HepG2 (cell line): ENCODE measurements around the gene IGSF8.

Experiments used
- CTCF ChIP-seq: sonication (generic); formaldehyde crosslinking; IDR thresholded peaks from 2 replicates; pipeline ENCODE4 v1.5.0; 2020; ENCODE audit warnings: mild to moderate bottlenecking, missing genetic modification reagents, moderate library complexity
- ELK4 ChIP-seq: sonication (generic); formaldehyde crosslinking; IDR thresholded peaks from 2 replicates; pipeline ENCODE4 v1.9.0; 2021; ENCODE audit warnings: missing genetic modification reagents, borderline replicate concordance
- HDAC6 ChIP-seq: fragments of 200-600 bp; sonication (generic); IDR thresholded peaks from 2 replicates; pipeline ENCODE4 v1.7.0; 2017; ENCODE audit warnings: mild to moderate bottlenecking, antibody characterized with exemption, low read length, low read depth
- HNRNPH1 ChIP-seq: fragments of 200-400 bp; formaldehyde crosslinking; optimal IDR thresholded peaks from 2 replicates; pipeline ENCODE3; 2017; ENCODE audit warnings: mild to moderate bottlenecking, low read depth, low read length
- JUND ChIP-seq: sonication (generic); formaldehyde crosslinking; IDR thresholded peaks from 2 replicates; pipeline ENCODE4 v1.8.0; 2022; ENCODE audit warnings: mild to moderate bottlenecking, missing genetic modification reagents
- KMT2B ChIP-seq: IDR thresholded peaks from 2 replicates; pipeline ENCODE4 v1.6.1; 2016; ENCODE audit warnings: missing genetic modification reagents, missing compliant biosample characterization
- MXI1 ChIP-seq: IDR thresholded peaks from 3 replicates; pipeline ENCODE4 v1.6.1; 2012; ENCODE audit warnings: low read depth, low read length, inconsistent platforms, borderline replicate concordance
- PCBP2 ChIP-seq: fragments of 200-400 bp; formaldehyde crosslinking; optimal IDR thresholded peaks from 2 replicates; pipeline ENCODE3; 2018; ENCODE audit warnings: low read length, low read depth; ENCODE audit not compliant: poor library complexity, severe bottlenecking
- POLR2A ChIP-seq, 2 experiments: IDR thresholded peaks; 2 replicates each; pipeline ENCODE4 v1.6.1; 2011; ENCODE audit warnings: low read depth in 2 of 2, low read length in 2 of 2, mild to moderate bottlenecking in 1 of 2, moderate library complexity in 1 of 2; ENCODE audit not compliant: insufficient read depth in 1 of 2
- XBP1 ChIP-seq: sonication (generic); formaldehyde crosslinking; IDR thresholded peaks from 2 replicates; pipeline ENCODE4 v1.5.0; 2020; ENCODE audit warnings: missing genetic modification reagents
- ZBTB21 ChIP-seq: sonication (generic); formaldehyde crosslinking; IDR thresholded peaks from 2 replicates; pipeline ENCODE4 v1.4.0; 2020; ENCODE audit warnings: missing genetic modification reagents
- ZNF431 ChIP-seq: sonication (generic); formaldehyde crosslinking; IDR thresholded peaks from 2 replicates; pipeline ENCODE4 v1.9.0; 2022; ENCODE audit warnings: missing genetic modification reagents, low read depth, mild to moderate bottlenecking, borderline replicate concordance
- ZNF713 ChIP-seq: sonication (generic); formaldehyde crosslinking; IDR thresholded peaks from 2 replicates; pipeline ENCODE4 v1.4.0; 2020; ENCODE audit warnings: mild to moderate bottlenecking, missing genetic modification reagents
- ZNF772 ChIP-seq: sonication (generic); formaldehyde crosslinking; IDR thresholded peaks from 2 replicates; pipeline ENCODE4 v1.5.0; 2020; ENCODE audit warnings: mild to moderate bottlenecking, missing genetic modification reagents

GRCh38 chr1:160071289-160071688 lies 27.1 kb downstream of the IGSF8 start:
- TF ChIP-seq XBP1 (no peak), POLR2A (IDR thresholded peaks at IDR 0.05; ENCODE audit: insufficient read depth in 1 of 2, low read depth in 2 of 2, low read length in 2 of 2) (no peak), PCBP2 (no peak), CTCF (CRISPR knock-in tag) (no peak), ZNF772 (no peak), ZBTB21 (no peak), KMT2B (CRISPR knock-in tag) (no peak), ZNF431 (CRISPR knock-in tag) (no peak), ZNF713 (no peak), HDAC6 (no peak), JUND (CRISPR knock-in tag) (no peak), HNRNPH1 (no peak), MXI1 (no peak), ELK4 (CRISPR knock-in tag) (no peak)
